Endothelial cell of umbilical vein (primary cell): ENCODE measurements around the gene PCDHGA5. TPM values are rescaled to one million over a fixed set of nuclear protein-coding genes. Genes with fewer than 3 reads are reported as not detected.

Experiments
- BruUV-seq: library from RNA; stranded (reverse); fragments of 400-500 nt; replicated peaks from 2 replicates; lab custom pipeline; 2021; lab: Mats Ljungman, UMichigan
- CTCF ChIA-PET: fragments of 300-600, 350-600 bp; sonication (Branson Sonifier 250); formaldehyde crosslinking; loops from one replicate; lab custom pipeline; 2021; ENCODE audit warnings: antibody characterized with exemption, inconsistent platforms; lab: Charles Lee
- POLR2A ChIA-PET: fragments of 300-600, 350-600 bp; sonication (Branson Sonifier 250); formaldehyde crosslinking; loops from one replicate; lab custom pipeline; 2021; ENCODE audit warnings: antibody characterized with exemption, inconsistent platforms; lab: Charles Lee
- DNase-seq: peaks from one replicate; pipeline ENCODE4 v3.0.0-alpha.2; 2011; ENCODE audit warnings: low read depth, low spot score
- FAIRE-seq: peaks from 2 replicates; lab custom pipeline; 2011; peaks lifted over from hg19 to GRCh38; lab: Jason Lieb, UNC
- H2AFZ ChIP-seq: 2 replicates; pipeline ENCODE4 v1.6.0; 2012; ENCODE audit warnings: low read depth, low read length, control low read depth, inconsistent platforms
- H3K27ac ChIP-seq: 2 replicates; pipeline ENCODE4 v1.5.1; 2011; ENCODE audit warnings: low read depth, mild to moderate bottlenecking, control low read depth, low read length, moderate library complexity; ENCODE audit not compliant: insufficient read depth
- H3K27me3 ChIP-seq, 2 experiments: 2 replicates each; pipeline versions ENCODE4 v1.6.0 to v1.6.1; 2011; ENCODE audit warnings: low read length in 2 of 2, mixed read lengths in 1 of 2; ENCODE audit not compliant: control insufficient read depth in 2 of 2, insufficient read depth in 2 of 2
- H3K36me3 ChIP-seq, 2 experiments: 2 replicates in 1 of 2; 3 replicates in 1 of 2; pipeline ENCODE4 v1.5.1; 2011; ENCODE audit warnings: low read length in 2 of 2, mild to moderate bottlenecking in 1 of 2, moderate library complexity in 1 of 2; ENCODE audit not compliant: control insufficient read depth in 2 of 2, insufficient read depth in 2 of 2; ENCODE audit errors: extremely low read depth in 1 of 2
- H3K4me1 ChIP-seq: 3 replicates; pipeline ENCODE4 v1.5.1; 2011; ENCODE audit warnings: mild to moderate bottlenecking, low read length; ENCODE audit not compliant: control insufficient read depth, insufficient read depth; ENCODE audit errors: extremely low read depth
- H3K4me2 ChIP-seq: 2 replicates; pipeline ENCODE4 v1.6.1; 2011; ENCODE audit warnings: low read length, control low read depth, mixed read lengths; ENCODE audit not compliant: insufficient read depth
- H3K4me3 ChIP-seq, 3 experiments: fragments of 200-600 bp in 1 of 3; sonication (generic), shearing (Covaris generic) in 1 of 3; replicated peaks in 1 of 3; 2 replicates each; pipeline ENCODE4 v1.5.1; 2011 to 2016; ENCODE audit warnings: control low read depth in 3 of 3, low read length in 3 of 3, mild to moderate bottlenecking in 2 of 3, inconsistent platforms in 1 of 3, low read depth in 1 of 3, moderate library complexity in 1 of 3; ENCODE audit not compliant: insufficient read depth in 1 of 3
- H3K79me2 ChIP-seq: 2 replicates; pipeline ENCODE4 v1.6.0; 2012; ENCODE audit warnings: low read length, inconsistent platforms; ENCODE audit not compliant: control insufficient read depth, insufficient read depth
- H3K9ac ChIP-seq: replicated peaks from 2 replicates; pipeline ENCODE3; 2011; ENCODE audit warnings: low read length, control low read depth; ENCODE audit not compliant: insufficient read depth; ENCODE audit errors: extremely low read depth
- H3K9me1 ChIP-seq: replicated peaks from 3 replicates; pipeline ENCODE4 v1.6.0; 2011; ENCODE audit warnings: mild to moderate bottlenecking, low read length; ENCODE audit not compliant: control insufficient read depth, insufficient read depth; ENCODE audit errors: extremely low read depth
- H3K9me3 ChIP-seq: replicated peaks from 2 replicates; pipeline ENCODE4 v1.5.1; 2012; ENCODE audit warnings: low read length, inconsistent platforms; ENCODE audit not compliant: control insufficient read depth, insufficient read depth
- H4K20me1 ChIP-seq: replicated peaks from 2 replicates; pipeline ENCODE3; 2011; ENCODE audit warnings: mild to moderate bottlenecking, low read length; ENCODE audit not compliant: control insufficient read depth, insufficient read depth; ENCODE audit errors: extremely low read depth
- JUN ChIP-seq: IDR thresholded peaks from 2 replicates; pipeline ENCODE4 v1.6.1; 2011; ENCODE audit warnings: borderline replicate concordance, low read depth; ENCODE audit not compliant: insufficient read length, insufficient read depth
- POLR2A ChIP-seq: IDR thresholded peaks from 2 replicates; pipeline ENCODE4 v1.6.1; 2012; ENCODE audit warnings: low read depth, mild to moderate bottlenecking, control low read depth, low read length
- POLR2AphosphoS5 ChIP-seq: IDR thresholded peaks from 2 replicates; pipeline ENCODE4 v1.6.1; 2012; ENCODE audit warnings: low read depth, mild to moderate bottlenecking, control low read depth, low read length, moderate library complexity; ENCODE audit not compliant: insufficient read depth
- dilution Hi-C: fragments of 300-500 bp; cut with MboI; formaldehyde crosslinking; loops from one replicate; pipeline ENCODE4 v1.15.0; 2019; ENCODE audit warnings: low sequenced_read_pairs; ENCODE audit not compliant: extremely low pct_ligation_motif_present
- intact Hi-C: fragments of 100-400 bp; cut with micrococcal nuclease; formaldehyde crosslinking; loops from one replicate; pipeline ENCODE4 v1.10.0; 2022
- polyA plus RNA-seq, 4 experiments: library from polyadenylated mRNA; depleted of rRNA in 3 of 4; stranded (reverse) in 3 of 4; unstranded in 1 of 4; fragments of >200 nt; gene quantifications; 2 replicates each; pipeline versions ENCODE4 v1.2.1 to v1.2.3, GENCODE V29; 2011 to 2012; ENCODE audit warnings: missing spikeins in 1 of 4
- total RNA-seq: library from RNA; stranded (reverse); gene quantifications from 2 replicates; pipeline ENCODE4 v1.2.3, GENCODE V29; 2021
- TF ChIP-seq, protein P1 (sequence below), 2 donors: IDR thresholded peaks; 1 replicate in 1 of 2; 2 replicates in 1 of 2; pipeline ENCODE4 v1.5.1; 2011; ENCODE audit warnings: low read length in 2 of 2, mild to moderate bottlenecking in 2 of 2, moderate library complexity in 2 of 2, control low read depth in 1 of 2, inconsistent platforms in 1 of 2, low read depth in 1 of 2; ENCODE audit not compliant: insufficient read depth in 1 of 2; ENCODE audit errors: extremely low read depth in 1 of 2
- TF ChIP-seq, protein P2 (sequence below): IDR thresholded peaks from 2 replicates; pipeline ENCODE4 v1.6.1; 2011; ENCODE audit not compliant: insufficient read depth, insufficient read length

PCDHGA5 gene
- total and polyA plus RNA-seq, 2 donors (not counting 3 experiments of a cell fraction or from before 2014, with no cell fraction given) = 0.36 to 0.93 TPM

GRCh38 chr5:141343242-141343952, 20.6 kb upstream of the PCDHGA5 start, which contains the start of gene PCDHGA3:
Gene PCDHGA3 (plus strand): TSS chr5:141343829. CDS start chr5:141344034, 205 bp downstream.
- H2AFZ ChIP-seq = peak within 1 kb of the TSS; percentile 86
- H4K20me1 ChIP-seq = no peaks in the 10 kb centered on the region
- dilution Hi-C loops (no loop called here), intact Hi-C loops (loop anchor here (2.0 kb wide), 1 partner anchor 23 kb away; the partner anchor contains the start of gene TAF7)
- peak; percentile 53 for DNase-seq
- peak within 1 kb of the TSS; percentile 65 for H3K4me2 ChIP-seq
- H3K79me2 ChIP-seq = no peaks in the 10 kb centered on the region
- TF ChIP-seq POLR2AphosphoS5 (no peak), POLR2A (no peak), JUN (no peak)
- TF ChIP-seq, protein P1, sequence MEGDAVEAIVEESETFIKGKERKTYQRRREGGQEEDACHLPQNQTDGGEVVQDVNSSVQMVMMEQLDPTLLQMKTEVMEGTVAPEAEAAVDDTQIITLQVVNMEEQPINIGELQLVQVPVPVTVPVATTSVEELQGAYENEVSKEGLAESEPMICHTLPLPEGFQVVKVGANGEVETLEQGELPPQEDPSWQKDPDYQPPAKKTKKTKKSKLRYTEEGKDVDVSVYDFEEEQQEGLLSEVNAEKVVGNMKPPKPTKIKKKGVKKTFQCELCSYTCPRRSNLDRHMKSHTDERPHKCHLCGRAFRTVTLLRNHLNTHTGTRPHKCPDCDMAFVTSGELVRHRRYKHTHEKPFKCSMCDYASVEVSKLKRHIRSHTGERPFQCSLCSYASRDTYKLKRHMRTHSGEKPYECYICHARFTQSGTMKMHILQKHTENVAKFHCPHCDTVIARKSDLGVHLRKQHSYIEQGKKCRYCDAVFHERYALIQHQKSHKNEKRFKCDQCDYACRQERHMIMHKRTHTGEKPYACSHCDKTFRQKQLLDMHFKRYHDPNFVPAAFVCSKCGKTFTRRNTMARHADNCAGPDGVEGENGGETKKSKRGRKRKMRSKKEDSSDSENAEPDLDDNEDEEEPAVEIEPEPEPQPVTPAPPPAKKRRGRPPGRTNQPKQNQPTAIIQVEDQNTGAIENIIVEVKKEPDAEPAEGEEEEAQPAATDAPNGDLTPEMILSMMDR (IDR thresholded peaks at IDR 0.05; ENCODE audit: extremely low read depth in 1 of 2, insufficient read depth in 1 of 2, low read depth in 1 of 2, low read length in 2 of 2) = peak; percentile 29 to 53
- TF ChIP-seq, protein P2, sequence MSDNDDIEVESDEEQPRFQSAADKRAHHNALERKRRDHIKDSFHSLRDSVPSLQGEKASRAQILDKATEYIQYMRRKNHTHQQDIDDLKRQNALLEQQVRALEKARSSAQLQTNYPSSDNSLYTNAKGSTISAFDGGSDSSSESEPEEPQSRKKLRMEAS = no peak
- no peaks in the 10 kb centered on the region for H3K36me3 ChIP-seq
- peaks cover 3% of the 10 kb centered on the region for H3K4me1 ChIP-seq
- BruUV-seq = no TSS peak
- ChIA-PET POLR2A (interaction anchor here (1.3 kb wide), 1 partner anchor 23 kb away, joined by 3 read pairs; the partner anchor contains the start of gene TAF7), CTCF (interaction anchor here (0.8 to 3.8 kb wide), 26 partner anchors 9 to 224 kb away, joined by 3 to 38 read pairs (median 5); partner anchors contain the start of genes PCDHB9, PCDHGA1, PCDHGA10 and PCDHGA12)
- H3K4me3 ChIP-seq = peak within 1 kb of the TSS in 2 of 3 experiments; percentile 17 to 59
- no peaks in the 10 kb centered on the region for H3K9me1 ChIP-seq
- H3K27me3 ChIP-seq = peaks cover 10 to 29% of the 10 kb centered on the region in 2 experiments
- peak within 1 kb of the TSS; percentile 49 for H3K9ac ChIP-seq
- no peaks in the 10 kb centered on the region for H3K9me3 ChIP-seq
- H3K27ac ChIP-seq = no peak within 1 kb of the TSS
- FAIRE-seq = peak; percentile 56
